Parathyroid adenoma (tissue), 2 donors: ENCODE measurements around the gene TENM4.

Source experiments
- H2AFZ ChIP-seq: fragments of 300-600 bp; sonication (generic); one replicate; pipeline ENCODE4 v1.7.0; 2017; ENCODE audit warnings: antibody characterized with exemption, mild to moderate bottlenecking
- H3K27ac ChIP-seq: fragments of 300-600 bp; sonication (generic); one replicate; pipeline ENCODE4 v1.7.0; 2017
- H3K27me3 ChIP-seq: fragments of 300-600 bp; sonication (generic); one replicate; pipeline ENCODE4 v1.7.0; 2017; ENCODE audit warnings: low read length; ENCODE audit not compliant: control insufficient read depth, insufficient read depth
- H3K36me3 ChIP-seq: fragments of 300-600 bp; sonication (generic); one replicate; pipeline ENCODE4 v1.7.0; 2017; ENCODE audit warnings: low read length; ENCODE audit not compliant: control insufficient read depth, insufficient read depth
- H3K4me1 ChIP-seq: fragments of 300-600 bp; sonication (generic); one replicate; pipeline ENCODE4 v1.7.0; 2017; ENCODE audit warnings: control low read depth
- H3K4me2 ChIP-seq: fragments of 300-600 bp; sonication (generic); one replicate; pipeline ENCODE4 v1.7.0; 2017; ENCODE audit warnings: low read length
- H3K4me3 ChIP-seq: fragments of 300-600 bp; sonication (generic); one replicate; pipeline ENCODE4 v1.7.0; 2017; ENCODE audit warnings: low read depth, low read length
- H3K79me2 ChIP-seq: fragments of 300-600 bp; sonication (generic); one replicate; pipeline ENCODE4 v1.7.0; 2017; ENCODE audit warnings: control low read depth
- H3K9ac ChIP-seq: fragments of 300-600 bp; sonication (generic); one replicate; pipeline ENCODE4 v1.7.0; 2017; ENCODE audit warnings: mild to moderate bottlenecking
- H3K9me3 ChIP-seq: fragments of 300-600 bp; sonication (generic); one replicate; pipeline ENCODE4 v1.7.0; 2017; ENCODE audit warnings: low read length; ENCODE audit not compliant: control insufficient read depth
- CTCF ChIP-seq: fragments of 300-600 bp; sonication (generic); IDR thresholded peaks from one replicate; pipeline ENCODE4 v1.7.0; 2017; ENCODE audit warnings: antibody characterized with exemption, mild to moderate bottlenecking
- donor health status: primary hyperparathyroidism.

TENM4 gene

DNA sequence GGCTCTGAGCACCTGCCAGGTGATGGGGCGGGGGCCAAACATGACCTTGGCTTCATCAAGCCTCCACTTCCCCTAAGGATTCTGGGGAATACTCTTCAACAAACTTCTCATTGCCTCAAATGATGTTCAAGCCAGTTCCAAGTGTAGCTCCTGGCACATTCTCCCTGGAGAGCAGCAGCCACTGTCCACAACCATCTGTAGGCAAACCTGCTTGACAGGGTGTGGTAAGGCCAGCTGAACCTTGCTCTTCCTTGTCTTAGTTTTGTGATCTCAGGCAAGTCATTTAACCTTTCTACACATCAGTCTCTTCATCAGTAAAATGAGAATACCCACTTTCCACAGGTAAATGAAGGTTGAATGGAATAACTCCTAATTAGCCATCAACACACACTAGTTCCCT, 323.3 kb downstream of the TENM4 start:
- Histone ChIP-seq H3K9ac (no peak overlapping the region), H3K36me3 (no peaks in the 10 kb centered on the region), H3K4me2 (no peak overlapping the region), H3K79me2 (no peaks in the 10 kb centered on the region), H3K9me3 (no peaks in the 10 kb centered on the region), H3K27me3 (no peaks in the 10 kb centered on the region), H3K27ac (no peak overlapping the region), H2AFZ (no peak overlapping the region), H3K4me3 (no peak overlapping the region), H3K4me1 (no peaks in the 10 kb centered on the region)
- TF ChIP-seq CTCF = no peak

DNA sequence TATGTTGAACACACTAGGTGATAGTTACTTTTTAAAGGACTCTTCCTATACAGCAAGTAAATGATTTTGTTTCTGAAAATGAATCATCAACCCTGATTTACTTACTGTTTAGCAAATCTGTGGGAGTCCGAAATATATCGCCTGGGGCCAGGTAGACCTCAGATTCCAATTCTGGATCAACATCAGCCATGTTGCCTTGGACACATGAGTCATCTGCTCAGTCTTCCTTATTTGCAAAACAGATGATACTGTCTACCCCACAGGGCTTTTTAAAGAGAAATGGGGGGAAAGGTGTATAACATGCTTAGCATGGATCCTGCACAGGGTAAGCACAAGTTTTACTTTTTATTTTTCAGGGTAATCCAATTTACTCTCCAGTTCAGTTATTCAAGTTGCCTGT, 324.2 kb downstream of the TENM4 start:
- no peaks in the 10 kb centered on the region for H3K9me3 ChIP-seq
- no peaks in the 10 kb centered on the region for H3K36me3 ChIP-seq
- H3K4me1 ChIP-seq = no peaks in the 10 kb centered on the region
- H3K4me3 ChIP-seq = no peak overlapping the region
- H3K79me2 ChIP-seq = no peaks in the 10 kb centered on the region
- no peak overlapping the region for H3K9ac ChIP-seq
- H3K27ac ChIP-seq = no peak overlapping the region
- no peaks in the 10 kb centered on the region for H3K27me3 ChIP-seq
- no peak overlapping the region for H2AFZ ChIP-seq
- TF ChIP-seq CTCF = no peak
- no peak overlapping the region for H3K4me2 ChIP-seq

GRCh38 chr11:79113054-79113690, 327.7 kb downstream of the TENM4 start:
- no peaks in the 10 kb centered on the region for H3K27me3 ChIP-seq
- TF ChIP-seq CTCF = no peak
- no peak overlapping the region for H3K9ac ChIP-seq
- no peaks in the 10 kb centered on the region for H3K36me3 ChIP-seq
- no peak overlapping the region for H3K4me2 ChIP-seq
- H3K27ac ChIP-seq = no peak overlapping the region
- H3K4me3 ChIP-seq = no peak overlapping the region
- H3K9me3 ChIP-seq = no peaks in the 10 kb centered on the region
- H3K79me2 ChIP-seq = no peaks in the 10 kb centered on the region
- H3K4me1 ChIP-seq = no peaks in the 10 kb centered on the region
- no peak overlapping the region for H2AFZ ChIP-seq

DNA sequence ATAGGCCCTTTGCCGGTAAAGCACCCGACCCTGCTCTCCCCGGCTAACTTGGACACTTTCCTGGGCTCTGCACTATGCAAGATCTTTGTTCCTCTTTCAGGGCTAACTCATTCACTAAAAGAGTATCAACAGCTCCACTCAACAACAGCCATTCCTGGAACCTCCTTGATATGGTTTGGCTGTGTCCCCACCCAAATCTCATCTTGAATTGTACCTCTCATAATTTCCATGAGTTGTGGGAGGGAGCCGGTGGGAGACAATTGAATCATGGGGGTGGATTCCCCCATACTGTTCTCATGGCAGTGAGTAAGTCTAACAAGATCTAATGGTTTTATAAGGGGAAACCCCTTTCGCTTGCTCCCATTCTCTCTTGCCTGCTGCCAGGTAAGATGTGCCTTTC, 330.0 kb downstream of the TENM4 start:
- no peak overlapping the region for H2AFZ ChIP-seq
- H3K79me2 ChIP-seq = no peaks in the 10 kb centered on the region
- no peaks in the 10 kb centered on the region for H3K4me1 ChIP-seq
- no peak overlapping the region for H3K4me3 ChIP-seq
- no peak overlapping the region for H3K27ac ChIP-seq
- no peak for TF ChIP-seq CTCF
- H3K27me3 ChIP-seq = no peaks in the 10 kb centered on the region
- no peaks in the 10 kb centered on the region for H3K9me3 ChIP-seq
- no peaks in the 10 kb centered on the region for H3K36me3 ChIP-seq
- no peak overlapping the region for H3K4me2 ChIP-seq
- H3K9ac ChIP-seq = no peak overlapping the region

DNA sequence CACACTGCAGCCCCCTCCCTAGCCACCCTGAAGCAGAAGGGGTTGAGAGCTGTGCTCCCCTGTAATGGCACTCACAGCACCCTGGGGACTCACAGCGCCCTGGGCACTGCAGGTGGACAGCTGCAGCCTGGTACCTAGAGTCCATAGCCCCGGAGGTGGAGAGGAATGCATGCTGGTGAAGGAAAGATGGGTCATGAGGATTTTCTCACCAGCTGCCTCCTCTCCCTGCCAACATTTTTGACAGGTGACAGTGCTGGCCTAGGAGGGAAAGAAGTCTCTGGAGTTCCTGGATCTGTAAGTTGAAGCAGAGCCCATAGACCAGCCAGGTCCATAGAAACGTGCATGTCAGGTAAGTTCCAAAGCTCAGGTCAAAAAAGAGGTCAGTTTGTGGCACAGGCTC, 330.5 kb downstream of the TENM4 start:
- Histone ChIP-seq H3K79me2 (no peaks in the 10 kb centered on the region), H3K9ac (no peak overlapping the region), H3K27me3 (no peaks in the 10 kb centered on the region), H3K4me3 (no peak overlapping the region), H3K4me1 (no peaks in the 10 kb centered on the region), H3K36me3 (no peaks in the 10 kb centered on the region), H2AFZ (no peak overlapping the region), H3K27ac (no peak overlapping the region), H3K9me3 (no peaks in the 10 kb centered on the region), H3K4me2 (no peak overlapping the region)
- no peak for TF ChIP-seq CTCF
